IMR-90 (cell line): ENCODE measurements around the gene KCNAB1. TPM values are rescaled to one million over a fixed set of nuclear protein-coding genes. Genes with fewer than 3 reads are reported as not detected.

Experiments used
- ATAC-seq: fragments of 200-7000 bp; cut with Tn5 transposase; 2 replicates; pipeline ENCODE4 v1.9.1; 2020; ENCODE audit warnings: low read depth, mild to moderate bottlenecking, moderate library complexity
- BruUV-seq: library from RNA; stranded (reverse); fragments of 400-500 nt; replicated peaks from 2 replicates; lab custom pipeline; 2021; lab: Mats Ljungman, UMichigan
- CTCF ChIA-PET: fragments of 300-600 bp; formaldehyde crosslinking; extraction: SDS; loops from one replicate; lab custom pipeline; 2021; ENCODE audit warnings: antibody characterized with exemption; lab: Yijun Ruan, JAX
- POLR2A ChIA-PET: fragments of 300-600 bp; sonication (Branson Sonifier 250); formaldehyde crosslinking; loops from one replicate; lab custom pipeline; 2022; ENCODE audit warnings: antibody characterized with exemption; ENCODE audit not compliant: unreplicated experiment; lab: Charles Lee
- DNase-seq: peaks from one replicate; pipeline ENCODE4 v3.0.0; 2013
- H2AFZ ChIP-seq: replicated peaks from 2 replicates; pipeline ENCODE3; 2013; ENCODE audit warnings: low read length, mild to moderate bottlenecking; ENCODE audit not compliant: poor library complexity
- H2AK5ac ChIP-seq: 2 replicates; pipeline ENCODE4 v1.6.1; 2013; ENCODE audit warnings: low read depth, low read length, inconsistent platforms
- H2AK9ac ChIP-seq: replicated peaks from 2 replicates; pipeline ENCODE3; 2013; ENCODE audit warnings: mild to moderate bottlenecking, low read depth, low read length, moderate library complexity; ENCODE audit not compliant: poor library complexity
- H2BK120ac ChIP-seq: 2 replicates; pipeline ENCODE4 v1.6.1; 2013; ENCODE audit warnings: low read depth, low read length, inconsistent platforms
- H2BK15ac ChIP-seq: 3 replicates; pipeline ENCODE4 v1.6.1; 2013; ENCODE audit warnings: low read depth, low read length, inconsistent platforms
- H2BK20ac ChIP-seq: 2 replicates; pipeline ENCODE4 v1.6.1; 2013; ENCODE audit warnings: low read depth, mild to moderate bottlenecking, inconsistent platforms, low read length, moderate library complexity
- H2BK5ac ChIP-seq: 2 replicates; pipeline ENCODE4 v1.6.1; 2013; ENCODE audit warnings: mild to moderate bottlenecking, low read depth, low read length, inconsistent platforms; ENCODE audit not compliant: poor library complexity, severe bottlenecking
- H3K14ac ChIP-seq: replicated peaks from 2 replicates; pipeline ENCODE4 v1.6.1; 2013; ENCODE audit warnings: low read depth, low read length, inconsistent platforms
- H3K18ac ChIP-seq: 2 replicates; pipeline ENCODE4 v1.6.1; 2013; ENCODE audit warnings: low read depth, low read length, control low read depth
- H3K23ac ChIP-seq: 2 replicates; pipeline ENCODE4 v1.6.1; 2013; ENCODE audit warnings: low read depth, low read length, inconsistent platforms
- H3K27ac ChIP-seq: 2 replicates; pipeline ENCODE4 v1.5.1; 2013; ENCODE audit warnings: mild to moderate bottlenecking, control low read depth, low read length; ENCODE audit not compliant: insufficient read depth
- H3K27me3 ChIP-seq: 2 replicates; pipeline ENCODE4 v1.6.1; 2013; ENCODE audit warnings: low read length; ENCODE audit not compliant: control insufficient read depth, insufficient read depth
- H3K36me3 ChIP-seq: 2 replicates; pipeline ENCODE4 v1.6.1; 2013; ENCODE audit warnings: low read length, mixed read lengths; ENCODE audit not compliant: control insufficient read depth, insufficient read depth
- H3K4ac ChIP-seq: 2 replicates; pipeline ENCODE4 v1.6.1; 2013; ENCODE audit warnings: low read depth, low read length, inconsistent platforms
- H3K4me1 ChIP-seq: 2 replicates; pipeline ENCODE4 v1.6.1; 2013; ENCODE audit warnings: low read length, mixed read lengths; ENCODE audit not compliant: control insufficient read depth, insufficient read depth
- H3K4me2 ChIP-seq: 2 replicates; pipeline ENCODE4 v1.6.1; 2013; ENCODE audit warnings: low read depth, mild to moderate bottlenecking, control low read depth, low read length, moderate library complexity
- H3K4me3 ChIP-seq: 2 replicates; pipeline ENCODE4 v1.5.1; 2013; ENCODE audit warnings: low read depth, mild to moderate bottlenecking, control low read depth, low read length, moderate library complexity; ENCODE audit not compliant: insufficient read depth
- H3K56ac ChIP-seq: 2 replicates; pipeline ENCODE4 v1.6.1; 2013; ENCODE audit warnings: low read length, inconsistent platforms; ENCODE audit not compliant: insufficient read depth; ENCODE audit errors: extremely low read depth
- H3K79me1 ChIP-seq, 2 experiments: 2 replicates each; pipeline ENCODE4 v1.6.1; 2013; ENCODE audit warnings: low read length in 2 of 2, inconsistent platforms in 1 of 2, low read depth in 1 of 2
- H3K9ac ChIP-seq: 2 replicates; pipeline ENCODE4 v1.6.1; 2013; ENCODE audit warnings: low read depth, low read length, control low read depth
- H3K9me1 ChIP-seq: 2 replicates; pipeline ENCODE4 v1.6.1; 2013; ENCODE audit warnings: low read length, inconsistent platforms; ENCODE audit not compliant: insufficient read depth
- H3K9me3 ChIP-seq: 2 replicates; pipeline ENCODE4 v1.6.1; 2013; ENCODE audit warnings: low read length; ENCODE audit not compliant: control insufficient read depth, insufficient read depth
- H4K20me1 ChIP-seq: 2 replicates; pipeline ENCODE4 v1.6.1; 2013; ENCODE audit warnings: low read length, inconsistent platforms; ENCODE audit not compliant: insufficient read depth
- H4K5ac ChIP-seq: 2 replicates; pipeline ENCODE4 v1.6.1; 2013; ENCODE audit warnings: mild to moderate bottlenecking, low read depth, low read length, control low read depth
- H4K8ac ChIP-seq, 2 experiments: 2 replicates each; pipeline ENCODE4 v1.6.1; 2013; ENCODE audit warnings: low read depth in 2 of 2, low read length in 2 of 2, control low read depth in 1 of 2, inconsistent platforms in 1 of 2
- H4K91ac ChIP-seq: 2 replicates; pipeline ENCODE4 v1.6.1; 2013; ENCODE audit warnings: low read depth, low read length, inconsistent platforms; ENCODE audit not compliant: insufficient read depth
- BHLHE40 ChIP-seq: fragments of 150-350 bp; IDR thresholded peaks from 2 replicates; pipeline ENCODE4 v1.6.1; 2016; ENCODE audit warnings: mild to moderate bottlenecking, low read depth, low read length
- CEBPB ChIP-seq: IDR thresholded peaks from 2 replicates; pipeline ENCODE4 v1.6.1; 2012; ENCODE audit warnings: low read depth, low read length, improper control_type of control experiment
- CHD1 ChIP-seq: IDR thresholded peaks from 2 replicates; pipeline ENCODE4 v1.6.1; 2012; ENCODE audit warnings: low read depth, low read length, improper control_type of control experiment
- CTCF ChIP-seq: conservative IDR thresholded peaks from 2 replicates; pipeline ENCODE4 v1.5.1; 2012; ENCODE audit warnings: mild to moderate bottlenecking, low read depth, low read length, improper control_type of control experiment
- ELK1 ChIP-seq: fragments of 150-350 bp; IDR thresholded peaks from 2 replicates; pipeline ENCODE4 v1.6.1; 2016; ENCODE audit warnings: low read depth, mild to moderate bottlenecking, low read length, moderate library complexity, borderline replicate concordance
- FOS ChIP-seq: fragments of 150-350 bp; IDR thresholded peaks from 2 replicates; pipeline ENCODE4 v1.6.1; 2016; ENCODE audit warnings: low read depth, low read length
- MAFK ChIP-seq: IDR thresholded peaks from 2 replicates; pipeline ENCODE4 v1.6.1; 2012; ENCODE audit warnings: low read depth, low read length, improper control_type of control experiment
- MAZ ChIP-seq: IDR thresholded peaks from 2 replicates; pipeline ENCODE4 v1.6.1; 2012; ENCODE audit warnings: low read depth, mild to moderate bottlenecking, low read length, improper control_type of control experiment, moderate library complexity, borderline replicate concordance
- MXI1 ChIP-seq: IDR thresholded peaks from 2 replicates; pipeline ENCODE4 v1.6.1; 2012; ENCODE audit warnings: low read depth, mild to moderate bottlenecking, low read length, moderate library complexity, borderline replicate concordance
- NFE2L2 ChIP-seq: fragments of 150-350 bp; IDR thresholded peaks from 2 replicates; pipeline ENCODE4 v1.6.1; 2016; ENCODE audit warnings: low read depth, mild to moderate bottlenecking, low read length
- POLR2A ChIP-seq: IDR thresholded peaks from 2 replicates; pipeline ENCODE4 v1.6.1; 2012; ENCODE audit warnings: mild to moderate bottlenecking, low read depth, low read length
- RAD21 ChIP-seq: IDR thresholded peaks from 2 replicates; pipeline ENCODE4 v1.6.1; 2012; ENCODE audit warnings: low read length, improper control_type of control experiment
- RCOR1 ChIP-seq: IDR thresholded peaks from 2 replicates; pipeline ENCODE4 v1.6.1; 2012; ENCODE audit warnings: mild to moderate bottlenecking, low read length, improper control_type of control experiment; ENCODE audit not compliant: insufficient replicate concordance
- RFX5 ChIP-seq: IDR thresholded peaks from 2 replicates; pipeline ENCODE4 v1.8.0; 2012; ENCODE audit warnings: low read depth, mild to moderate bottlenecking, low read length, moderate library complexity
- SMC3 ChIP-seq: fragments of 150-350 bp; IDR thresholded peaks from 2 replicates; pipeline ENCODE4 v1.6.1; 2016; ENCODE audit warnings: low read depth, mild to moderate bottlenecking, antibody characterized with exemption, low read length, moderate library complexity
- USF2 ChIP-seq: fragments of 150-350 bp; IDR thresholded peaks from 2 replicates; pipeline ENCODE4 v1.6.1; 2017; ENCODE audit warnings: mild to moderate bottlenecking, antibody characterized with exemption, low read length, low read depth
- WGBS, 2 experiments: methylation state at CpG; one replicate each; pipeline versions ENCODE4 v1.1.5 to v1.1.7; 2013; ENCODE audit warnings: missing lambda C conversion rate in 2 of 2; ENCODE audit not compliant: insufficient read length in 1 of 2; ENCODE audit errors: extremely low coverage in 2 of 2; 5-methylcytosine and 5-hydroxymethylcytosine counted together
- dilution Hi-C: fragments of 300-500 bp; cut with HindIII; formaldehyde crosslinking; loops from one replicate; pipeline ENCODE4 v1.14.3; 2018; ENCODE audit warnings: low sequenced_read_pairs; ENCODE audit not compliant: unreplicated experiment
- in situ Hi-C: fragments of 300-500 bp; cut with MboI; formaldehyde crosslinking; loops from 3 replicates; pipeline ENCODE4 v1.14.3; 2019; ENCODE audit warnings: low sequenced_read_pairs, inconsistent platforms, mixed read lengths
- intact Hi-C: fragments of 100-400 bp; cut with micrococcal nuclease; formaldehyde crosslinking; loops from 2 replicates; pipeline ENCODE4 v1.10.0; 2022
- polyA plus RNA-seq, 3 experiments: library from polyadenylated mRNA; depleted of rRNA; stranded (reverse); fragments of >200 nt; gene quantifications; 2 replicates each; pipeline ENCODE4 v1.2.3, GENCODE V29; 2012; ENCODE audit warnings: low replicate concordance in 1 of 3
- total RNA-seq: library from RNA; depleted of rRNA; stranded (reverse); fragments of >200 nt; gene quantifications from 2 replicates; pipeline ENCODE4 v1.2.3, GENCODE V29; 2012

The KCNAB1 gene
- total and polyA plus RNA-seq, 2 of the 4 experiments (the other 2 are of a cell fraction): under 0.01 to 0.07 TPM

GRCh38 chr3:156493887-156494286, 373.5 kb downstream of the KCNAB1 start:
- no peak overlapping the region for H4K5ac ChIP-seq
- dilution Hi-C loops: no loop called here
- H2BK15ac ChIP-seq: no peak overlapping the region
- H3K27ac ChIP-seq: no peak overlapping the region
- in situ Hi-C loops: no loop called here
- no peak overlapping the region for H3K4me2 ChIP-seq
- H2AK5ac ChIP-seq: no peak overlapping the region
- H3K4me1 ChIP-seq: 0 out of 2 replicates have a peak, but pooled peaks cover 2% of the 10 kb centered on the region
- H3K9me3 ChIP-seq: no peaks in the 10 kb centered on the region
- no peak overlapping the region for H3K23ac ChIP-seq
- no peak overlapping the region for H2AFZ ChIP-seq
- H3K56ac ChIP-seq: no peak overlapping the region
- no peak overlapping the region for H2BK120ac ChIP-seq
- no peaks in the 10 kb centered on the region for H3K36me3 ChIP-seq
- H2BK20ac ChIP-seq: no peak overlapping the region
- H3K14ac ChIP-seq: no peak overlapping the region
- H3K79me1 ChIP-seq: no peaks in the 10 kb centered on the region
- H2AK9ac ChIP-seq: no peak overlapping the region
- BruUV-seq: no TSS peak
- H4K91ac ChIP-seq: no peak overlapping the region
- ATAC-seq (no peak), DNase-seq (no peak)
- no peak overlapping the region for H3K9ac ChIP-seq
- H3K27me3 ChIP-seq: no peaks in the 10 kb centered on the region
- H4K8ac ChIP-seq: no peak overlapping the region
- WGBS, 2 experiments: no CpG with 5 or more reads among the region's 3 CpGs
- H3K4me3 ChIP-seq: no peak overlapping the region
- intact Hi-C loops: no loop called here
- H3K18ac ChIP-seq: no peak overlapping the region
- ChIA-PET CTCF (no interaction called here), POLR2A (no interaction called here)
- no peaks in the 10 kb centered on the region for H4K20me1 ChIP-seq
- 0 out of 2 replicates have a peak, but pooled peaks cover 3% of the 10 kb centered on the region for H3K9me1 ChIP-seq
- TF ChIP-seq CTCF: no peak
- TF ChIP-seq USF2: no peak
- TF ChIP-seq CHD1: no peak
- no peak for TF ChIP-seq NFE2L2
- TF ChIP-seq ELK1: no peak
- TF ChIP-seq MXI1: no peak
- no peak for TF ChIP-seq MAFK
- no peak for TF ChIP-seq RCOR1
- TF ChIP-seq FOS: no peak
- TF ChIP-seq BHLHE40: no peak
- no peak for TF ChIP-seq RFX5
- TF ChIP-seq SMC3: no peak
- TF ChIP-seq CEBPB: no peak
- TF ChIP-seq MAZ: no peak
- no peak for TF ChIP-seq RAD21
- no peak for TF ChIP-seq POLR2A
- H2BK5ac ChIP-seq: no peak overlapping the region
- no peak overlapping the region for H3K4ac ChIP-seq
